H1 (cell line): ENCODE results near the gene AATK. TPM values are rescaled to one million over a fixed set of nuclear protein-coding genes. Genes with fewer than 3 reads are reported as not detected.

ENCODE experiments used
- CTCF ChIA-PET: fragments of 300-600 bp; sonication (Branson Sonifier 250); formaldehyde crosslinking; loops from one replicate; lab custom pipeline; 2021; ENCODE audit not compliant: partially characterized antibody; lab: Charles Lee
- POLR2A ChIA-PET: fragments of 300-600 bp; sonication (Branson Sonifier 250); formaldehyde crosslinking; loops from one replicate; lab custom pipeline; 2021; ENCODE audit warnings: inconsistent platforms; ENCODE audit not compliant: partially characterized antibody; lab: Charles Lee
- DNase-seq, 2 experiments: peaks; one replicate each; pipeline versions ENCODE4 v3.0.0 to v3.0.0-alpha.2; 2010 to 2022; ENCODE audit warnings: low spot score in 2 of 2, low read depth in 1 of 2, mixed read lengths in 1 of 2
- FAIRE-seq: peaks from 2 replicates; lab custom pipeline; 2011; peaks lifted over from hg19 to GRCh38; lab: Jason Lieb, UNC
- H2AFZ ChIP-seq: 2 replicates; pipeline ENCODE4 v1.8.1; 2012; ENCODE audit warnings: low read length, inconsistent platforms
- H2AK5ac ChIP-seq: 2 replicates; pipeline ENCODE4 v1.6.1; 2013; ENCODE audit warnings: low read depth, low read length
- H2BK120ac ChIP-seq: replicated peaks from 2 replicates; pipeline ENCODE3; 2013; ENCODE audit warnings: low read depth, low read length, inconsistent platforms
- H2BK12ac ChIP-seq: 2 replicates; pipeline ENCODE4 v1.6.1; 2013; ENCODE audit warnings: low read depth, low read length
- H2BK15ac ChIP-seq: 2 replicates; pipeline ENCODE4 v1.6.1; 2013; ENCODE audit warnings: low read length
- H2BK20ac ChIP-seq: 2 replicates; pipeline ENCODE4 v1.6.1; 2013; ENCODE audit warnings: low read length
- H2BK5ac ChIP-seq: 2 replicates; pipeline ENCODE4 v1.6.1; 2013; ENCODE audit warnings: low read depth, low read length
- H3K14ac ChIP-seq: 2 replicates; pipeline ENCODE4 v1.6.1; 2013; ENCODE audit warnings: inconsistent platforms; ENCODE audit not compliant: insufficient read length
- H3K18ac ChIP-seq: 2 replicates; pipeline ENCODE4 v1.6.1; 2013; ENCODE audit warnings: low read length; ENCODE audit errors: extremely low read depth
- H3K23ac ChIP-seq: 2 replicates; pipeline ENCODE4 v1.6.1; 2013; ENCODE audit warnings: inconsistent platforms; ENCODE audit not compliant: insufficient read length
- H3K23me2 ChIP-seq: 2 replicates; pipeline ENCODE4 v1.6.1; 2013; ENCODE audit warnings: low read depth, low read length
- H3K27ac ChIP-seq: 2 replicates; pipeline ENCODE4 v1.6.1; 2011; ENCODE audit warnings: low read depth, low read length, inconsistent platforms
- H3K27me3 ChIP-seq, 4 experiments: replicated peaks in 1 of 4; 1 replicate in 1 of 4; 2 replicates in 3 of 4; pipeline versions ENCODE4 v1.6.1 to v1.8.1; 2011 to 2013; ENCODE audit warnings: low read length in 3 of 4, mild to moderate bottlenecking in 3 of 4, inconsistent platforms in 2 of 4, mixed read lengths in 2 of 4, moderate library complexity in 1 of 4; ENCODE audit not compliant: control insufficient read depth in 3 of 4, insufficient read depth in 3 of 4; ENCODE audit errors: extremely low read depth in 1 of 4
- H3K36me3 ChIP-seq, 4 experiments: 2 replicates each; pipeline versions ENCODE4 v1.6.1 to v1.8.1; 2011 to 2013; ENCODE audit warnings: mild to moderate bottlenecking in 4 of 4, low read length in 3 of 4, moderate library complexity in 2 of 4, control low read depth in 1 of 4, inconsistent platforms in 1 of 4; ENCODE audit not compliant: insufficient read depth in 4 of 4, control insufficient read depth in 2 of 4
- H3K4ac ChIP-seq: replicated peaks from 2 replicates; pipeline ENCODE3; 2013; ENCODE audit warnings: low read length, low read depth, mixed read lengths, inconsistent platforms; ENCODE audit not compliant: insufficient read length
- H3K4me1 ChIP-seq, 4 experiments: replicated peaks in 1 of 4; 1 replicate in 1 of 4; 2 replicates in 3 of 4; pipeline versions ENCODE4 v1.6.1 to v1.8.1; 2011 to 2013; ENCODE audit warnings: low read length in 3 of 4, inconsistent platforms in 2 of 4, mixed read lengths in 1 of 4; ENCODE audit not compliant: insufficient read depth in 4 of 4, control insufficient read depth in 3 of 4
- H3K4me2 ChIP-seq, 2 experiments: 2 replicates each; pipeline versions ENCODE4 v1.6.1 to v1.8.1; 2011 to 2013; ENCODE audit warnings: low read depth in 2 of 2, low read length in 2 of 2, control low read depth in 1 of 2, inconsistent platforms in 1 of 2, mild to moderate bottlenecking in 1 of 2; ENCODE audit not compliant: insufficient read depth in 1 of 2
- H3K4me3 ChIP-seq, 4 experiments: fragments of 200-600, 300-600 bp in 1 of 4; sonication (generic), shearing (Covaris generic), sonication (Bioruptor Twin) in 1 of 4; 2 replicates each; pipeline versions ENCODE4 v1.5.1 to v1.8.1; 2011 to 2016; ENCODE audit warnings: low read length in 4 of 4, low read depth in 3 of 4, control low read depth in 2 of 4, inconsistent platforms in 2 of 4, mild to moderate bottlenecking in 2 of 4, mixed read lengths in 1 of 4, moderate library complexity in 1 of 4; ENCODE audit not compliant: insufficient read depth in 2 of 4; ENCODE audit errors: extremely low read depth in 1 of 4
- H3K56ac ChIP-seq: replicated peaks from 2 replicates; pipeline ENCODE3; 2013; ENCODE audit warnings: low read depth, mild to moderate bottlenecking, mixed read lengths, low read length, inconsistent platforms; ENCODE audit not compliant: insufficient read length
- H3K79me1 ChIP-seq: 2 replicates; pipeline ENCODE4 v1.6.1; 2013; ENCODE audit warnings: low read depth, low read length, control low read depth
- H3K79me2 ChIP-seq, 2 experiments: 2 replicates each; pipeline versions ENCODE4 v1.6.1 to v1.8.1; 2012 to 2013; ENCODE audit warnings: low read length in 2 of 2, mild to moderate bottlenecking in 2 of 2, inconsistent platforms in 1 of 2; ENCODE audit not compliant: insufficient read depth in 2 of 2, control insufficient read depth in 1 of 2
- H3K9ac ChIP-seq, 4 experiments: replicated peaks in 1 of 4; 1 replicate in 1 of 4; 2 replicates in 3 of 4; pipeline versions ENCODE4 v1.6.1 to v1.8.1; 2011 to 2013; ENCODE audit warnings: low read depth in 3 of 4, low read length in 3 of 4, control low read depth in 2 of 4, mild to moderate bottlenecking in 2 of 4, moderate library complexity in 2 of 4, inconsistent platforms in 1 of 4; ENCODE audit errors: extremely low read depth in 1 of 4
- H3K9me3 ChIP-seq, 2 experiments: 2 replicates each; pipeline versions ENCODE4 v1.6.1 to v1.8.1; 2012 to 2013; ENCODE audit warnings: mild to moderate bottlenecking in 2 of 2, moderate library complexity in 2 of 2, control low read depth in 1 of 2, inconsistent platforms in 1 of 2, low read depth in 1 of 2, low read length in 1 of 2, mixed read lengths in 1 of 2; ENCODE audit not compliant: insufficient read depth in 2 of 2
- H4K20me1 ChIP-seq, 2 experiments: replicated peaks in 1 of 2; 2 replicates each; pipeline versions ENCODE3 to v1.8.1; 2011 to 2013; ENCODE audit warnings: inconsistent platforms in 2 of 2, low read length in 2 of 2, mild to moderate bottlenecking in 1 of 2; ENCODE audit not compliant: insufficient read depth in 2 of 2, control insufficient read depth in 1 of 2
- H4K5ac ChIP-seq: 2 replicates; pipeline ENCODE4 v1.6.1; 2013; ENCODE audit warnings: low read length, low read depth, mixed read lengths, inconsistent platforms; ENCODE audit not compliant: insufficient read length
- H4K8ac ChIP-seq: 2 replicates; pipeline ENCODE4 v1.8.0; 2013; ENCODE audit warnings: mild to moderate bottlenecking, moderate library complexity, low read length, inconsistent platforms; ENCODE audit not compliant: insufficient read depth; ENCODE audit errors: extremely low read depth
- H4K91ac ChIP-seq: replicated peaks from 2 replicates; pipeline ENCODE3; 2013; ENCODE audit warnings: low read length, mixed read lengths, inconsistent platforms; ENCODE audit not compliant: insufficient read length
- CBX5 ChIP-seq: fragments of 300-800, 300-1000 bp; sonication (generic); IDR thresholded peaks from 2 replicates; pipeline ENCODE4 v1.7.1; 2016; ENCODE audit warnings: antibody characterized with exemption, low read length, low read depth
- CEBPB ChIP-seq: IDR thresholded peaks from 2 replicates; pipeline ENCODE4 v1.6.1; 2012; ENCODE audit warnings: low read depth, low read length
- CHD2 ChIP-seq: IDR thresholded peaks from 2 replicates; pipeline ENCODE4 v1.6.1; 2012; ENCODE audit warnings: low read length, improper control_type of control experiment
- CREB1 ChIP-seq: IDR thresholded peaks from 2 replicates; pipeline ENCODE4 v1.6.1; 2012; ENCODE audit warnings: inconsistent platforms
- GABPA ChIP-seq: IDR thresholded peaks from 2 replicates; pipeline ENCODE4 v1.6.1; 2011; ENCODE audit warnings: mild to moderate bottlenecking, low read length, moderate library complexity, borderline replicate concordance; ENCODE audit not compliant: insufficient read depth
- JUN ChIP-seq: IDR thresholded peaks from 2 replicates; pipeline ENCODE4 v1.6.1; 2011; ENCODE audit warnings: low read depth, mild to moderate bottlenecking, improper control_type of control experiment, low read length
- KDM1A ChIP-seq: fragments of 200-600, 300-600 bp; sonication (generic); IDR thresholded peaks from 2 replicates; pipeline ENCODE4 v1.7.1; 2016; ENCODE audit warnings: mild to moderate bottlenecking, low read length, borderline replicate concordance
- MAFK ChIP-seq: IDR thresholded peaks from 2 replicates; pipeline ENCODE4 v1.6.1; 2012; ENCODE audit warnings: low read depth, mild to moderate bottlenecking, improper control_type of control experiment, low read length
- POU5F1 ChIP-seq: IDR thresholded peaks from 2 replicates; pipeline ENCODE4 v1.6.1; 2011; ENCODE audit warnings: low read depth, mild to moderate bottlenecking, low read length, moderate library complexity
- SIRT6 ChIP-seq: IDR thresholded peaks from one replicate; pipeline ENCODE4 v1.7.1; 2012; ENCODE audit warnings: low read length, inconsistent platforms
- SIX5 ChIP-seq: IDR thresholded peaks from 2 replicates; pipeline ENCODE4 v1.6.1; 2011; ENCODE audit warnings: mild to moderate bottlenecking, low read depth, low read length
- TAF7 ChIP-seq: optimal IDR thresholded peaks from 2 replicates; pipeline ENCODE3; 2011; ENCODE audit warnings: low read depth, mild to moderate bottlenecking, inconsistent platforms, low read length, moderate library complexity, borderline replicate concordance
- TBP ChIP-seq: IDR thresholded peaks from 2 replicates; pipeline ENCODE4 v1.6.1; 2011; ENCODE audit warnings: low read depth, low read length, improper control_type of control experiment
- WGBS, 2 experiments: shearing (Covaris generic) in 1 of 2; methylation state at CpG; one replicate each; pipeline versions ENCODE4 v1.1.6 to v1.1.7; 2013 to 2015; ENCODE audit warnings: low lambda C conversion rate in 2 of 2, mixed read lengths in 2 of 2, inconsistent platforms in 1 of 2, low coverage in 1 of 2, missing lambda C conversion rate in 1 of 2; ENCODE audit not compliant: insufficient replicate concordance in 2 of 2, insufficient coverage in 1 of 2, insufficient read length in 1 of 2; ENCODE audit errors: extremely low coverage in 1 of 2, missing lambda C conversion rate in 1 of 2; 5-methylcytosine and 5-hydroxymethylcytosine counted together
- polyA plus RNA-seq, 7 experiments: library from polyadenylated mRNA; depleted of rRNA in 3 of 7; stranded (reverse) in 5 of 7; unstranded in 2 of 7; fragments of >200 nt in 5 of 7; fragments of 200-250 nt in 2 of 7; gene quantifications; 1 replicate in 5 of 7; 2 replicates in 1 of 7; 4 replicates in 1 of 7; pipeline versions ENCODE4 v1.2.1 to v1.2.3, GENCODE V29; 2011 to 2013; ENCODE audit warnings: missing spikeins in 2 of 7, mixed read lengths in 2 of 7
- total RNA-seq: library from RNA; stranded (reverse); fragmentation: NEBNext Ultra II Directional; extraction: Animal tissue kit (Norgen Biotek cat#: 25700); gene quantifications from 2 replicates; pipeline ENCODE4 v1.2.1, GENCODE V29; 2021
- TF ChIP-seq, protein P1 (sequence below): IDR thresholded peaks from 2 replicates; pipeline ENCODE4 v1.6.1; 2012; ENCODE audit warnings: inconsistent platforms

The AATK gene
- total and polyA plus RNA-seq, 2 of the 8 experiments (the other 6 are each of a cell fraction or from before 2014, with no cell fraction given) = 1.7 to 3.5 TPM

DNA sequence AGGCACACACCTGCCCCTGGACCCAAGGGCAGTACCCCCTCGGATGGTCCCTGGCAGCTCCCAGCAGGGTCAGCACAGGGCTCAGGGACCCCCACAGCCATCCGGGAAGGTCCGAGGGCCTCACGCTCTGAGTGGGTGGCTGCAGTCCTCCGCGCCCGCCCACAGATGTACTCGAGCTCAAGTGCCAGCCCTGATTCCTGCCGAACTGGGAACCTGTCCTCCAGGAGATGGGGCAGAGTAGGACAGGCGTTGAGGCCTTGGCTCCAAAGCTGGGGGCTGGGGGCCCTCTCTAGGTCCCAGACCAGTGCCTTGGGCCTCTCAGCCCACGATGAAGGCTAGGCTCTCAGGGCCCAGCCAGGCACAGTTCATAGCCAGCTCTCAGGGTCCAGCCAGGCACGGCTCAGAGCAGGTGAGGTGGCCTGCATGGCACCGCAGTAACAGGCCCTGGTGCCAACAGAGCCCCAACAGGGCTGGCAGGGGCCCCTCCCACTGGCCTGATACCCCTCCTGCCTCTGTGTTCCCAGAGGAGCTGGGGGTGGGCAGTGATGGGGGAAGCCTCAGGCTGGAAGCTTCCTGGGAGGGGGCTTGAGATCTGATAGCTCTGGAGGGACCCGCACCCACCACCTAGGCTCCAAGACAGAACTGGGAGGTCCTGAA lies 36.2 kb downstream of the AATK start:
- no peak overlapping the region for H3K27ac ChIP-seq
- H3K4ac ChIP-seq = no peak overlapping the region
- ChIA-PET CTCF (interaction anchor here (0.7 to 1.6 kb wide), 27 partner anchors 8 to 141 kb away, joined by 3 to 8 read pairs (median 3); no protein-coding TSS in a partner anchor), POLR2A (interaction anchor here (1.3 kb wide), 1 partner anchor 10 kb away, joined by 3 read pairs; no protein-coding TSS in a partner anchor)
- no peak overlapping the region for H3K14ac ChIP-seq
- peaks cover 0 to 11% (median 6%) of the 10 kb centered on the region in 4 experiments; a peak in 3 of 7 replicates for H3K4me1 ChIP-seq
- H3K36me3 ChIP-seq = no peaks in the 10 kb centered on the region
- no peak overlapping the region for H3K23ac ChIP-seq
- no peak overlapping the region for H4K91ac ChIP-seq
- H2AFZ ChIP-seq = no peak overlapping the region
- WGBS, 2 experiments = 90% methylated on average over 14 of the region's 14 CpGs; no CpG with 5 or more reads in 1 of the 2 experiments
- H2BK120ac ChIP-seq = no peak overlapping the region
- no peak for FAIRE-seq
- no peak overlapping the region for H2BK15ac ChIP-seq
- no peaks in the 10 kb centered on the region for H3K9me3 ChIP-seq
- peaks cover 0 to 2% of the 10 kb centered on the region in 2 experiments for H4K20me1 ChIP-seq
- H2BK20ac ChIP-seq = no peak overlapping the region
- H3K79me1 ChIP-seq = no peaks in the 10 kb centered on the region
- no peak overlapping the region for H3K56ac ChIP-seq
- H3K4me2 ChIP-seq = no peak overlapping the region
- no peak overlapping the region for H3K9ac ChIP-seq
- no peak overlapping the region for H2AK5ac ChIP-seq
- no peaks in the 10 kb centered on the region for H3K27me3 ChIP-seq
- H3K79me2 ChIP-seq = no peaks in the 10 kb centered on the region
- no peak for DNase-seq
- no peak overlapping the region for H3K4me3 ChIP-seq
- no peak overlapping the region for H3K18ac ChIP-seq
- no peak overlapping the region for H2BK5ac ChIP-seq
- H3K23me2 ChIP-seq = no peaks in the 10 kb centered on the region
- H4K5ac ChIP-seq = no peak overlapping the region
- no peak overlapping the region; the same call in 1 of the 2 replicates for H4K8ac ChIP-seq
- no peak overlapping the region for H2BK12ac ChIP-seq
- TF ChIP-seq MAFK = no peak
- TF ChIP-seq JUN = no peak
- TF ChIP-seq KDM1A = no peak
- no peak for TF ChIP-seq TBP
- no peak for TF ChIP-seq CHD2
- TF ChIP-seq CREB1 = no peak
- TF ChIP-seq POU5F1 = no peak
- no peak for TF ChIP-seq CEBPB
- no peak for TF ChIP-seq SIRT6
- TF ChIP-seq GABPA = no peak
- TF ChIP-seq SIX5 = no peak
- TF ChIP-seq, protein P1, sequence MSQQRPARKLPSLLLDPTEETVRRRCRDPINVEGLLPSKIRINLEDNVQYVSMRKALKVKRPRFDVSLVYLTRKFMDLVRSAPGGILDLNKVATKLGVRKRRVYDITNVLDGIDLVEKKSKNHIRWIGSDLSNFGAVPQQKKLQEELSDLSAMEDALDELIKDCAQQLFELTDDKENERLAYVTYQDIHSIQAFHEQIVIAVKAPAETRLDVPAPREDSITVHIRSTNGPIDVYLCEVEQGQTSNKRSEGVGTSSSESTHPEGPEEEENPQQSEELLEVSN = no peak
- no peak for TF ChIP-seq CBX5
- TF ChIP-seq TAF7 = no peak
